SJSA1 (cell line): ENCODE results near the gene IFITM5. TPM values are rescaled to one million over a fixed set of nuclear protein-coding genes. Genes with fewer than 3 reads are reported as not detected.

Experiments
- DNase-seq, 2 experiments: peaks; one replicate each; pipeline ENCODE4 v3.0.0-alpha.2; 2015 to 2020; ENCODE audit warnings: low spot score in 2 of 2, low read depth in 1 of 2
- H3K27ac ChIP-seq: fragments of 250-450 bp; sonication (Bioruptor Pico); 2 replicates; pipeline ENCODE4 v1.5.1; 2020; ENCODE audit warnings: mild to moderate bottlenecking, moderate library complexity
- H3K27me3 ChIP-seq: fragments of 250-450 bp; sonication (Bioruptor Pico); replicated peaks from 2 replicates; pipeline ENCODE4 v1.5.1; 2020; ENCODE audit warnings: mild to moderate bottlenecking, moderate library complexity
- H3K36me3 ChIP-seq: fragments of 250-450 bp; sonication (Bioruptor Pico); 2 replicates; pipeline ENCODE4 v1.5.1; 2020; ENCODE audit warnings: mild to moderate bottlenecking
- H3K4me1 ChIP-seq: fragments of 250-450 bp; sonication (Bioruptor Pico); replicated peaks from 2 replicates; pipeline ENCODE4 v1.6.1; 2021; ENCODE audit warnings: mild to moderate bottlenecking
- H3K4me3 ChIP-seq: fragments of 250-450 bp; sonication (Bioruptor Pico); 2 replicates; pipeline ENCODE4 v1.5.1; 2020; ENCODE audit warnings: mild to moderate bottlenecking
- H3K9me3 ChIP-seq: fragments of 250-450 bp; sonication (Bioruptor Pico); replicated peaks from 2 replicates; pipeline ENCODE4 v1.5.1; 2020; ENCODE audit warnings: mild to moderate bottlenecking
- total RNA-seq: library from RNA; depleted of rRNA; stranded (reverse); fragments of >200 nt; shearing (Covaris generic); gene quantifications from 2 replicates; pipeline ENCODE4 v1.2.3, GENCODE V29; 2014; rRNA removed

IFITM5 gene
- total RNA-seq, 1 experiment from 2014 or later = not detected

- no peaks in the 10 kb centered on the region for H3K9me3 ChIP-seq
- H3K4me1 ChIP-seq = no peaks in the 10 kb centered on the region
- H3K36me3 ChIP-seq = peaks cover 48% of the 10 kb centered on the region
- no peaks in the 10 kb centered on the region for H3K27me3 ChIP-seq
- H3K4me3 ChIP-seq = no peak overlapping the region
- no peak overlapping the region for H3K27ac ChIP-seq
- DNase-seq = no peak
Observed at GRCh38 chr11:253886-254270, 45.4 kb downstream of the IFITM5 start.

GRCh38 chr11:253160-253885 lies 46.0 kb downstream of the IFITM5 start:
- H3K4me3 ChIP-seq = no peak overlapping the region
- no peaks in the 10 kb centered on the region for H3K9me3 ChIP-seq
- no peaks in the 10 kb centered on the region for H3K4me1 ChIP-seq
- H3K27me3 ChIP-seq = no peaks in the 10 kb centered on the region
- H3K36me3 ChIP-seq = peaks cover 53% of the 10 kb centered on the region
- H3K27ac ChIP-seq = no peak overlapping the region
- no peak for DNase-seq

GRCh38 chr11:252666-253065 lies 46.7 kb downstream of the IFITM5 start:
- Histone ChIP-seq H3K4me1 (no peaks in the 10 kb centered on the region), H3K9me3 (no peaks in the 10 kb centered on the region), H3K27ac (no peak overlapping the region), H3K4me3 (no peak overlapping the region), H3K27me3 (no peaks in the 10 kb centered on the region), H3K36me3 (peaks cover 58% of the 10 kb centered on the region)
- no peak for DNase-seq

GRCh38 chr11:251550-251949 lies 47.8 kb downstream of the IFITM5 start:
- H3K27ac ChIP-seq = no peak overlapping the region
- no peaks in the 10 kb centered on the region for H3K4me1 ChIP-seq
- no peaks in the 10 kb centered on the region for H3K9me3 ChIP-seq
- H3K4me3 ChIP-seq = no peak overlapping the region
- DNase-seq = no peak
- H3K27me3 ChIP-seq = no peaks in the 10 kb centered on the region
- peaks cover 69% of the 10 kb centered on the region for H3K36me3 ChIP-seq

- no peak overlapping the region for H3K4me3 ChIP-seq
- H3K36me3 ChIP-seq = peaks cover 76% of the 10 kb centered on the region
- H3K27ac ChIP-seq = no peak overlapping the region
- no peaks in the 10 kb centered on the region for H3K9me3 ChIP-seq
- no peaks in the 10 kb centered on the region for H3K27me3 ChIP-seq
- no peaks in the 10 kb centered on the region for H3K4me1 ChIP-seq
- DNase-seq = no peak
Observed at GRCh38 chr11:250740-251299, 48.5 kb downstream of the IFITM5 start.

GRCh38 chr11:250274-250673 lies 49.1 kb downstream of the IFITM5 start:
- no peaks in the 10 kb centered on the region for H3K9me3 ChIP-seq
- DNase-seq = no peak
- no peak overlapping the region for H3K27ac ChIP-seq
- H3K27me3 ChIP-seq = no peaks in the 10 kb centered on the region
- no peak overlapping the region for H3K4me3 ChIP-seq
- peaks cover 82% of the 10 kb centered on the region for H3K36me3 ChIP-seq
- H3K4me1 ChIP-seq = no peaks in the 10 kb centered on the region

- H3K4me1 ChIP-seq = no peaks in the 10 kb centered on the region
- no peak overlapping the region for H3K27ac ChIP-seq
- H3K36me3 ChIP-seq = peaks cover 94% of the 10 kb centered on the region
- no peak for DNase-seq
- no peak overlapping the region for H3K4me3 ChIP-seq
- no peaks in the 10 kb centered on the region for H3K9me3 ChIP-seq
- no peaks in the 10 kb centered on the region for H3K27me3 ChIP-seq
Observed at GRCh38 chr11:249062-249461, 50.3 kb downstream of the IFITM5 start.

Other genes starting within 250 kb of the IFITM5 start
- not detected in 2 replicates for gene SCGB1C1, start 106.4 kb downstream of the IFITM5 start, total RNA-seq
- 9.8 and 10.5 TPM in 2 replicates for gene BET1L, start 92.1 kb downstream of the IFITM5 start, total RNA-seq
- 165 and 176 TPM in 2 replicates for gene RIC8A, start 91.8 kb downstream of the IFITM5 start, total RNA-seq
- 2.3 and 7.1 TPM in 2 replicates for gene SIRT3, start 63.2 kb downstream of the IFITM5 start, total RNA-seq
- 217 and 331 TPM in 2 replicates for gene PSMD13, start 62.5 kb downstream of the IFITM5 start, total RNA-seq
- gene NLRP6, start 21.1 kb downstream of the IFITM5 start, total RNA-seq = not detected in 2 replicates
- 2.1 and 4.6 TPM in 2 replicates for gene PGGHG, start 10.4 kb downstream of the IFITM5 start, total RNA-seq
- gene IFITM2, start 8.3 kb upstream of the IFITM5 start, total RNA-seq = 6.0 and 16.3 TPM in 2 replicates
- 0.37 TPM in 1 of 2 replicates, not detected in the other for gene IFITM1, start 14.5 kb upstream of the IFITM5 start, total RNA-seq
- 43.5 and 63.1 TPM in 2 replicates for gene IFITM3, start 21.3 kb upstream of the IFITM5 start, total RNA-seq
- not detected in 2 replicates for gene B4GALNT4, start 70.0 kb upstream of the IFITM5 start, total RNA-seq
- 1.9 and 5.7 TPM in 2 replicates for gene PKP3, start 94.7 kb upstream of the IFITM5 start, total RNA-seq
- 3.3 and 8.6 TPM in 2 replicates for gene SIGIRR, start 115.5 kb upstream of the IFITM5 start, total RNA-seq
- gene ANO9, start 142.5 kb upstream of the IFITM5 start, total RNA-seq = not detected in 2 replicates
- 11.5 and 18.3 TPM in 2 replicates for gene PTDSS2, start 150.8 kb upstream of the IFITM5 start, total RNA-seq
- 121 and 137 TPM in 2 replicates for gene RNH1, start 207.7 kb upstream of the IFITM5 start, total RNA-seq
- 47.3 and 52.3 TPM in 2 replicates for gene HRAS, start 236.1 kb upstream of the IFITM5 start, total RNA-seq
- gene LRRC56, start 238.0 kb upstream of the IFITM5 start, total RNA-seq = 0.05 TPM in 1 of 2 replicates, not detected in the other